ENCODE results near the gene ERN1. TPM values are rescaled to one million over a fixed set of nuclear protein-coding genes. Genes with fewer than 3 reads are reported as not detected.

ERN1 gene
- total RNA-seq, 1 experiment from 2014 or later = 7.3 TPM

GRCh38 chr17:64061178-64061898 is 68.6 kb downstream of the ERN1 start:
- DNase-seq (ENCODE audit: low spot score) = no peak

DNA sequence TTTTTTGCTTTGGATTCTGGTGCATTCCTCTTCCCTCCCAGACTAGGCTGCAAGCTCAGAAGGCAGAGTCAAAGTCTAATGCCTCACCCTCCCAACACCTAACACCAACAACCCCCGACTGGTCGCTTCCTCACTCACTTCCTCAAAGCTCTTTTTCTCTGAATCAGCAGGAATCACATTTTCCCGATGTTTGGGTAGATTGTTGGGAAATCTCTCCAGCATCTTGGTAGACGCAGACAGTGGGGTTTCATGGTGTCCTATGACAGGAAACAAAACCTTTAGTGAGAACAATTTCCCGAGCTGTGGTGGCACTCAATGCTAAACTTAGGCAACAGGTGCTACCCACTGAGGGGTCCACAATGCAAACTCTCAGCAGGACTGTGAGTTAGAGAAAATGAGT is 69.6 kb downstream of the ERN1 start:
- DNase-seq (ENCODE audit: low spot score) = no peak

DNA sequence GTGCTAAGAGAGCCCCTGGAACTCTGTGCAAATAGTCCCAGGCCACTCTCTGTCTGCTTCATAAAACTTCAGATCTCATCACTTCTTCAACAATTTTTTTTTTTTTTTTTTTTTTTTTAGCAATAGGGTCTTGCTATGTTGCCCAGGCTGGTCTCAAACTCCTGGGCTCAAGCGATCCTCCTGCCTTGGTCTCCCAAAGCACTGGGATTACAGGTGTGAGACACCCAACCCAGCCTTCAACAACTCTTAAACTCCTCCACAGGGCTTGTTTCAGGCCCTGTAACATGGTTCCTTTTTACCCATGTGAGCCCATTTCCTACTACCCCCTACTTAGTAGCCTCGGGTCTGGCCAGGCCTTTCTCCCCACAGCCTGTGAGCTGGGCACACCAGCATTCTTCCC is 70.2 kb downstream of the ERN1 start:
- DNase-seq (ENCODE audit: low spot score) = no peak

- no peak for DNase-seq (ENCODE audit: low spot score)
Observed at GRCh38 chr17:64058621-64059020, 71.3 kb downstream of the ERN1 start.

DNA sequence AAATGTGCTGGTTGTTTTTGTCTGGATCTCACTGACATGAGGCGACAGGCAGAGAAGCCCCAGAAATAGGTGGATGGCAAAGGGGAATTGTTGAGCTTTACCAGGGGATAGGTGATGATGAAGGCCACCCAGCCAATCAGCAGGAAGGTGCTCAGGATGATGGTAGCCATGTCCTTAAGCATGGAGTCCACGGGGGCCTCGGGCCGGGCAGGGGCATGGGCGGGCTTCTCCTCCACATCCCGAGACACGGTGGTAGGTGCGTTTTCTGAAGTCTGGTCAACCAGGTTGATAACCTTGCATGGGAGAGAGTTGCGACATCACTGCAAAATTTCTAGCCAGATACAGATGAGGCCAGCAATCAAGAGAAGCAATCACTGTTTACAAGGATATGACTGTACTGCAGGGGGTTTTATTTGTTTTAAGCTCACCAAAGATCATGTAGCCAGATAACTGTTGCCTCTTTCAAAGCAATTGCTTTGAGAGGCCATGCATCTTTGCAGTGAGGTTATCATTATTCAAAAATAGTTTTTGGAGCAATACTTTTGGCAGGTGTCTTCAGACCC is 72.2 kb downstream of the ERN1 start:
- no peak for DNase-seq (ENCODE audit: low spot score)

DNA sequence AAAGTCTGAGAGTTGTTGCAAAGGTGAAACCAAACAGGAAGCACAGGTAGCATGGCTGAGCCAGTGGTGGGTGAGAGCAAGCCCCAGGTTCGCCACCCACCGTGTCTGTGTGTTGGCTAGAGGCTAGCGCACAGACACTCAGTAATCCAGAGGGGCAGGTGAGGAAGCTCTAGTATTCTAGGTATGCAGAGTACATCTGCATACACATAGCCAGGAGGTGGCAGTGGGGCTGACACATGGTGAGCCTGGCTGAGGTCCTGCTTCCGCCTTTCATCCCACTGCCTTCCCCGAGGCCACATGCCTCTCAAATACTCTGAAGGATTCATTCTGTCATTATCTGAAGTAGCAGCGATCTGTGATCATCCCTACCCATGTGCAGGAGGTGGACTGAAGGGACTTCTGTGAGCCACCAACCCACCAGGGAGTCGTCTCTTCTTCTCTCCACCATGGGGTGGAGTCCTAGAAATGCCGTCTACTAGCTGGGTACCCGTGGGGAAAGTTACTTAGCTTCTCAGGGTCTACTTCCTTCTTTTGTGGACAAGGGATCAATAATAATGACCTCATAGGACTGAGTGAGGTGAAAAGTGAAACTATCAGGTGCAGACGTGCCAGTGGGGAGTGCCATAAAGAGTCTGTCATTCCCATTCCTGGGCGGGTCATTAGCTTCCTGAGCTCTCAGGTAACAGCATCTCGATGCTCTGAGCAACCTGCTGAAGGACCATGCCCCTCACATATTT is 73.5 kb downstream of the ERN1 start:
- DNase-seq (ENCODE audit: low spot score) = peak; percentile 74

DNA sequence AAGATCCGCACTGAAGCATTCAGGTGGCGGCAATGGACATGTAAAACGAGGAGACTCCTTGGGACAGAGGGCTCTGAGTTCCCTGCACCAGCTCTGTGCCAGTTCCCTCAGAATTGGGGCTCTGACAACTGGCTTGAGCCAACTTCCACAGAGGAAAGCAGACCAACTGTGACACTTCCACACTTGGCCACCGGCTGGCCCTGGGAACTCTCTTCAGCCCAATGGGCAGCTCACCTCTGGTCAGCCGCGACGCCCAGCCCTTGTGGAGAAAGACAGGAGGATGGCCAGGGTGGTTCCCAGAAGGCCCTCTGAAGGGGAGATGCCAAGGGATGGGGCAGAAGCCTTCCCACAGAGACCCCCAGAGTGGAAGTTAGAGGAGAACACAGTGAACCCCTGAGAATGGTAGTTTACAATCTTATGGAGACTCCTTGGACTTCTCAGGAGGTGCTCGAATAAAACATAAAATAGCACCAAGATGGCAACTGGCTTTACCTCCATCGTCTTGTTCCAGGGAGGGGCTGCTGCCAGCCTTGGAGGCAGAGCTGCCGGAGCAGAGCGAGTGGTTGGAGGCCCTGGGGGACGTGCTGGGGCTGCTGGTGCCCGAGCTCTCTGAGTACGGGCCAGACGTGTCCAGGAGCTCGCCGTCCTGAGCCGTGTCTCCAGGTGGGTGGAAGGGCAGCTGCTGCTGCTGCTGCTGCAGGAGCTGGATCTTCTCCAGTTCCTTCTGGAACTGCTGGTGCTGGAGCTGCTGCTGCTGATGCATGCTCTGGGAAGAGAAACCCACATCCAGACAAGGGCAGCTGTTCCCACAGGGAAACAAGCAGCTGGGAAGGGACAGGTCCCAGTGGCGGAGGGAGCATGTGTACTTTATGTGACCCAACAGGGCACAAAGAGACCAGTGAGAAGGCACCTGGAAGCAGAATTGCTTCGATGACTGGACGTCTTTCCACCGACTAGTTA is 74.5 kb downstream of the ERN1 start:
- DNase-seq (ENCODE audit: low spot score) = no peak

DNA sequence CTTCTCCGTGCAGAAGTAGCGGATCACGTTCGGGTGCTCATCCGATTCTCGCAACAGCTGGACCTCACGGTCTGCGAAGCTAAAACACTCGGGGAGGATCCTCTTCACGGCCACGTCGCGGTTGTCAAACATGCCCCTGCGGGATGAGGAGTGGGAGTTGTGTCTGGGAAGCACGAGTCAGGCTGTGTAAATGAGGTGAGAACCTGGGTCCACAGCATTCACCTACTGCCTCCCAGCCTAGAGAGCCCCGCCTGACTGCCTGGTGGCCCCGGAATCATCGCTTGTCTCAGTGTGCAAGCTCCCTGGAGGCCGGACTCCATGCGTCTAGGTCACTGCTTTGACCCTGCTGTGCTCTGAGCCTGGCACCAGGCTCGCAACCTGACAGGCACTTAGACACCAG is 75.6 kb downstream of the ERN1 start:
- DNase-seq (ENCODE audit: low spot score) = no peak

DNA sequence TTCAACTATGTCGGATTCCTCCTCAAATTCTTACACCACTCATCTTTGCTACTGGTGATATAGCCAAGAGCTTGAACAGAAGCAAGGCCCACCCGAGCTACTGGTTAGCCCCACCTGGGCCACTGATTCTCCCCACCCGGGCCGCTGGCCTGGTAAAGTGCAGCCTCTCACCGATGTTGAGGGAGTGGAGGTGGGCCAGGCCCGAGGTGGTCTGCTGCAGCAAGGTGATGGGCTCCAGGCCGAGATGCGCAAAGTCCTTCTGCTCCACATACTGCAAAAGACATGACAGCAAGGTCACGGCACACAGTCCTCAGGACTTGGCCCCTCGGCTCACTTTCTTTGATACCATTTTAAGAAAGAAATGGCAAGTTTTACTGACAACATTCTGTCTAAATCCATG is 76.8 kb downstream of the ERN1 start:
- DNase-seq (ENCODE audit: low spot score) = no peak

GRCh38 chr17:64051153-64051552 is 78.8 kb downstream of the ERN1 start:
- DNase-seq (ENCODE audit: low spot score) = no peak

DNA sequence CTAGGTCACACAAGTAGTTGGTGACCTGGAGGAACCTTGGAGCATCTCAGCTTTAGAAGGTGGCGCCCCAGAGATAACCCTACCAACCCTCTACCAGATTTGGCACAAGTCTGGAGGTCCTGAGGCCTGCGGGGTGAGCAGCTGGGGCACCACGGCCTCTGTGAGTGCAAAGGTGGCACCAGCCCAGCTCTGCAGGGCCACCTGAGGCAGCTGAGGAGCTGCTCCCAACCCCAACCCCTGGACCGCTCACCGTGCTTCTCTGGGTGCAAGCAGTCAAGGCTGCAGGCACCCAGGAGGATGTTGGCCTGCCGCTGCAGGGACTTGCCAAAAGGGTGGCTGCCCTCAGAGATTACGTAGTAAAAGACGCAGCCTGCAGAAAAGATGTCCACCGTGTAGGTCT is 81.1 kb downstream of the ERN1 start:
- DNase-seq (ENCODE audit: low spot score) = no peak

DNA sequence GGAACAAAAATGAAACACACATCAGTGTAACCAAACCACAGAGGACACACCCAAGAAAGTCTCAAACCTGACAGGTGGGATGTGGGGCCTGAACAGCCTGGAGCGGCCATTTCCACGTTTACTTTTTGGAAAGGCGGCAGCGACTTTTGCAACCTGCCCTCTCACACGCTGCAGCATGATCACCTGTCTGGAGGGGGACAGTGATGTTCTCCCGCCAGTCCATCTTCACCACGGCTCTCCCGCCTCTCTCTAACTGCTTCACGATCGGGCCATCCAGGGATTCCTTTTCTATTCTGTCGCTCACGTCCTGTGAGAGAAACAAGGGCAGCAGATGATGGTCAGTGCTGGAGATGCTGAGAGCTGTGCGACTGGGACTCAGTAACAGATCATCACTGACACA is 84.8 kb downstream of the ERN1 start:
- no peak for DNase-seq (ENCODE audit: low spot score)

- DNase-seq (ENCODE audit: low spot score) = no peak
Observed at GRCh38 chr17:64042700-64043485, 87.1 kb downstream of the ERN1 start.

DNA sequence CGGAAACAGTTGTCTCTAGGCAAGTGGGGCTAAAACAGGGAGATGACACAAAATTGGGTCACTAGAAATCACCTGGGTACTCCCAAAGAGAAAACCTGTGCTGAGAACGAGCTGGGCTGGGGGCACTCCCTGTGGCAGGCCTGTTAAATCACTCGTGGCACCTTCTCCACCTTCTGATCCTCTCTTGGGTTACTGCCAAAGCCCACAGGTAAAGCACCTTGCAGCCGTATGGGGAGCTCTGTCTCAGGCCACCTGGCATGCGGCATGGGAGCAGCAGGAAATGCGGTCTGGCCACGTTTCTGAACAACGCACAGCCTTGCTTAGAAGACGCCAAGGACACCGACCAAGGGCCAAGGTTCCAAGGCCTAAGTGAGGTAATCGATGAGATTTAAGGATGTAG is 88.0 kb downstream of the ERN1 start:
- DNase-seq (ENCODE audit: low spot score) = no peak

- no peak for DNase-seq (ENCODE audit: low spot score)
Observed at GRCh38 chr17:64040206-64040605, 89.7 kb downstream of the ERN1 start.

- DNase-seq (ENCODE audit: low spot score) = no peak
Observed at GRCh38 chr17:64039106-64039400, 90.9 kb downstream of the ERN1 start.

DNA sequence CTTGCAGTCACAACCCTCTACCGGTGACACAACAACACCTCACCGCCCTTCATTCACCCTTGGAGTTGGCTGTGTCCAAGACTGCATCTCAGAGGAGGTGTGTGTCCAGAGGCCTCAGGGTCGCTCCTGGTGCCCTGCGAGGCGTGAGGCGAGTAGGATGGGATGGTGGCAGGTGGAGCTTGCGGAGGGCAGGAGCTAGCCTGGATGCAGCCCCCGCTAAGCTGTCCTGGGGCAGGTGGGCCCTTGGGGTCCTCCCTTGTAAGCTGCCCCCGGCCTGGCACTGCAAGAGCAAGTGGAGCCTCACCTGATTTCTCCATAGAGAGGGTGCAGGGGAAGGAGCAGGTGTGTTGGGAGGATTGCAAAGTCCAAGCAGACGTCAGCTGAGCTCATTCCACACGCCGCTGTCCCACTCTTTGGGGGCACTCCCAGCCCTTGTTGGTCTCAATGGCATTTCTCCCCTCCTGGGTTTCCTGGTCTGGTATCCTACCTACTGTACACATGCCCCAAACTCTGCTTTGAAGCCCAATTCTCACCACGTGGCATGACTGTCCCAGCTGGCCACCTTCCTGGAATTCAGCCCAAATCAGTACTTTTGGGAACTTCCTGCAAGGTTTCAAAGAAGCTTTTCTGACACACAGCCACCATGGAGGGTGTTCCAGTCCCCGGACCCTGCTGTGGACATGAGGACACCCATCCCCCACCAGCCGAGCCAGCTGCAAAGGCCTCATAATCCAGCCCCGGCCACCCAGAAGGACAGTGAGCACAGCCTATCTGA is 91.4 kb downstream of the ERN1 start:
- DNase-seq (ENCODE audit: low spot score) = no peak

- no peak for DNase-seq (ENCODE audit: low spot score)
Observed at GRCh38 chr17:64037802-64038201, 92.1 kb downstream of the ERN1 start.

- no peak for DNase-seq (ENCODE audit: low spot score)
Observed at GRCh38 chr17:64037180-64037579, 92.8 kb downstream of the ERN1 start.

- DNase-seq (ENCODE audit: low spot score) = peak; percentile 33
Observed at GRCh38 chr17:64036198-64036922, 93.6 kb downstream of the ERN1 start.
